Measurements from ENCODE around the gene SMARCAD1. TPM values are rescaled to one million over a fixed set of nuclear protein-coding genes. Genes with fewer than 3 reads are reported as not detected.

The SMARCAD1 gene
- total RNA-seq, 3 donors from 2014 or later (not counting 1 experiment from before 2014, with no cell fraction given): 15.5 to 20.3 (median 15.9) TPM

DNA sequence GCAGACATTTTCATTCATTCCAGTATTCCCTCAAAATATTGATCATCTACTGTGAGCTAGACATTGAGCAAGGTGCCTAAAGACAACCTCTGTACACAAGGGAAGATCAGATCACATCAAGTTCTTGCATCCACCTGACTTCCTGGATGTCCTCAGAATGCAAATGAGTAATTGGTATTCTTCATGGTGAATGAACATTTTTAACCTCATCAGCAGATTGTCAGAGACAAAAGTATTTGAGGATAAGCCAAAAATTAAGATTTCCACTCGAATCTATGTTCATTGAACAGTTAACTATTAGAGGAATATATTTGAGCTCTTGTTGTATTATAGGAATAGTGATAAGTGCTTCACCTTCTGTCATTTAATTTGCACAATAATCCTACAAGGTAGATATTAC, 1.3 kb downstream of the SMARCAD1 start:
- Histone ChIP-seq H3K4me1 (ENCODE audit: control insufficient read depth, insufficient read depth, low read length) (peaks cover 12% of the 10 kb centered on the region), H3K27me3 (ENCODE audit: control insufficient read depth, insufficient read depth, low read length) (no peaks in the 10 kb centered on the region), H3K4me3 (ENCODE audit: low read length) (no peak overlapping the region), H3K36me3 (ENCODE audit: control insufficient read depth, insufficient read depth, low read length) (peaks cover 18% of the 10 kb centered on the region), H3K9me3 (ENCODE audit: control insufficient read depth, insufficient read depth, low read length) (no peaks in the 10 kb centered on the region), H3K27ac (ENCODE audit: low read length) (no peak overlapping the region)
- H3K4me3 Mint-ChIP-seq: peak overlapping the region; percentile 95
- no peaks in the 10 kb centered on the region for H3K9me3 Mint-ChIP-seq
- peaks cover 20 to 51% of the 10 kb centered on the region in 2 donors for H3K4me1 Mint-ChIP-seq
- no peak for ATAC-seq
- no peaks in the 10 kb centered on the region for H3K36me3 Mint-ChIP-seq
- H3K27ac Mint-ChIP-seq: peak overlapping the region; percentile 98 to 99
- DNase-seq: peak in 1 of 2 donors; percentile 4
- TF ChIP-seq, protein P1, sequence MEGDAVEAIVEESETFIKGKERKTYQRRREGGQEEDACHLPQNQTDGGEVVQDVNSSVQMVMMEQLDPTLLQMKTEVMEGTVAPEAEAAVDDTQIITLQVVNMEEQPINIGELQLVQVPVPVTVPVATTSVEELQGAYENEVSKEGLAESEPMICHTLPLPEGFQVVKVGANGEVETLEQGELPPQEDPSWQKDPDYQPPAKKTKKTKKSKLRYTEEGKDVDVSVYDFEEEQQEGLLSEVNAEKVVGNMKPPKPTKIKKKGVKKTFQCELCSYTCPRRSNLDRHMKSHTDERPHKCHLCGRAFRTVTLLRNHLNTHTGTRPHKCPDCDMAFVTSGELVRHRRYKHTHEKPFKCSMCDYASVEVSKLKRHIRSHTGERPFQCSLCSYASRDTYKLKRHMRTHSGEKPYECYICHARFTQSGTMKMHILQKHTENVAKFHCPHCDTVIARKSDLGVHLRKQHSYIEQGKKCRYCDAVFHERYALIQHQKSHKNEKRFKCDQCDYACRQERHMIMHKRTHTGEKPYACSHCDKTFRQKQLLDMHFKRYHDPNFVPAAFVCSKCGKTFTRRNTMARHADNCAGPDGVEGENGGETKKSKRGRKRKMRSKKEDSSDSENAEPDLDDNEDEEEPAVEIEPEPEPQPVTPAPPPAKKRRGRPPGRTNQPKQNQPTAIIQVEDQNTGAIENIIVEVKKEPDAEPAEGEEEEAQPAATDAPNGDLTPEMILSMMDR (IDR thresholded peaks at IDR 0.05): no peak
- no peaks in the 10 kb centered on the region for H3K27me3 Mint-ChIP-seq (ENCODE audit: low read depth in 2 of 2)
- WGBS (ENCODE audit: insufficient coverage): no CpG with 5 or more reads among the region's 1 CpG
- intact Hi-C loops (cut with micrococcal nuclease): loop anchor here (5.0 kb wide), 1 partner anchor 243 kb away; the partner anchor contains the start of gene PDLIM5

DNA sequence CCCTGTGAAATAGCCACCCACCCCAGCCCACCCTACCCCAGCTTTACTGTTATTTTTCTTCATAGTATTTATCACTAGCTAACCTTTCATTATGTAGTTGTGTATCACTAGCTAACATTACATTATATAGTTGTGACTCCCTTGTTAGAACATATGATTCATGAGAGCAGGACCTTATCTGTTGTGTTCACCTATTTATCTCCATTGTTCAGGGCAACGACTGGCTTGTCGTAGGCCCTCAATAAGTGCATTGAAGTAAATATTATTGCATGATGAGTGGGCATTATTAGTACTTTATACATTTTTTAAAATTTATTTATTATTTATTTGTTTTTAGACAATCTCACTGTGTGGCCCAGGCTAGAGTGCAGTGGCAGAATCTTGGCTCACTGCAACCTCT, 4.2 kb downstream of the SMARCAD1 start:
- ATAC-seq: no peak
- peaks cover 6% of the 10 kb centered on the region for H3K36me3 Mint-ChIP-seq

DNA sequence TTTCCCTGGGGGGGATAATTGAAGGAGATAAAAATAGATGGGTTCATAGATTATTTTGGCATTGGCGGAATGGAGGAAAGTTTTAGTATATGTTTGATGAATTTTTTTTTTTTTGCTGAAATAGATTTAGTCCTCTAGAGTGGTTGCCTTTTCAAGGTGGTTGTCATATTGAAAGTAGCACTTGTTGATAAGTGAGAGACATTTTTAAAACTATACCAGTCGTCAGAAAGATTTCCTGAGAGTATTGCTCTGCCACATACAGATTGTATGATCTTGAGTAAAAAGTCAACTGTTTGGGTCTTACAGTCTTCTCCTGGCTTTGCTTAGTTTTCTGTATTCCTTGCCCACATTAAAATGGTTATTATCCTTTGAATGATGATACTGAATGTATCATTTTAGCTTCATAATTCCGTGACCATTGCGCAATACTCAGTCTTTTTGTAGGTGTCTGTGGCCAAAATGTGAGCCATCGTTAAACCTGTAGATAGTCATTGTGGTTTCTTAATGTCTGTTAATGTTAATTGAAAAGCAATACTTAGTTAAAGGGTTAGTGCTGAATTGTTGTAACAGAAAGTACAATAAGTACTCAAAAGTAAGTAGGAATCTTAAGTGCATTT, 7.1 kb downstream of the SMARCAD1 start:
- no peak overlapping the region for H3K4me3 Mint-ChIP-seq
- H3K4me1 Mint-ChIP-seq: peaks cover 25 to 49% of the 10 kb centered on the region in 2 donors
- H3K27ac Mint-ChIP-seq: peak overlapping the region; percentile 61 to 80
- intact Hi-C loops (cut with micrococcal nuclease): no loop called here
- no peaks in the 10 kb centered on the region for H3K9me3 Mint-ChIP-seq
- 64% methylated on average over 5 of the region's 5 CpGs for WGBS (ENCODE audit: insufficient coverage)
- H3K36me3 ChIP-seq (ENCODE audit: control insufficient read depth, insufficient read depth, low read length): peaks cover 26% of the 10 kb centered on the region
- peaks cover 9% of the 10 kb centered on the region for H3K36me3 Mint-ChIP-seq
- no peaks in the 10 kb centered on the region for H3K27me3 Mint-ChIP-seq (ENCODE audit: low read depth in 2 of 2)
- H3K27me3 ChIP-seq (ENCODE audit: control insufficient read depth, insufficient read depth, low read length): no peaks in the 10 kb centered on the region
- TF ChIP-seq, protein P1 (IDR thresholded peaks at IDR 0.05): no peak
- no peaks in the 10 kb centered on the region for H3K9me3 ChIP-seq (ENCODE audit: control insufficient read depth, insufficient read depth, low read length)
- H3K4me3 ChIP-seq (ENCODE audit: low read length): no peak overlapping the region
- DNase-seq (no peak), ATAC-seq (peak; percentile 72 to 85 (median 82))
- peaks cover 4% of the 10 kb centered on the region for H3K4me1 ChIP-seq (ENCODE audit: control insufficient read depth, insufficient read depth, low read length)
- H3K27ac ChIP-seq (ENCODE audit: low read length): no peak overlapping the region

More for the DNA sequence above, 4.2 kb downstream of the SMARCAD1 start:
- no peak overlapping the region for H3K27ac Mint-ChIP-seq
- peaks cover 20% of the 10 kb centered on the region for H3K36me3 ChIP-seq (ENCODE audit: control insufficient read depth, insufficient read depth, low read length)
- peaks cover 39 to 70% of the 10 kb centered on the region in 2 donors for H3K4me1 Mint-ChIP-seq
- peaks cover 13% of the 10 kb centered on the region for H3K4me1 ChIP-seq (ENCODE audit: control insufficient read depth, insufficient read depth, low read length)
- TF ChIP-seq, protein P1 (IDR thresholded peaks at IDR 0.05): no peak
- H3K9me3 Mint-ChIP-seq: no peaks in the 10 kb centered on the region
- no peak overlapping the region for H3K4me3 ChIP-seq (ENCODE audit: low read length)
- H3K27me3 Mint-ChIP-seq (ENCODE audit: low read depth in 2 of 2): no peaks in the 10 kb centered on the region
- no peak overlapping the region for H3K4me3 Mint-ChIP-seq
- intact Hi-C loops (cut with micrococcal nuclease): no loop called here
- no CpG with 5 or more reads among the region's 2 CpGs for WGBS (ENCODE audit: insufficient coverage)
- no peaks in the 10 kb centered on the region for H3K27me3 ChIP-seq (ENCODE audit: control insufficient read depth, insufficient read depth, low read length)
- DNase-seq: no peak
- H3K9me3 ChIP-seq (ENCODE audit: control insufficient read depth, insufficient read depth, low read length): no peaks in the 10 kb centered on the region
- no peak overlapping the region for H3K27ac ChIP-seq (ENCODE audit: low read length)

DNA sequence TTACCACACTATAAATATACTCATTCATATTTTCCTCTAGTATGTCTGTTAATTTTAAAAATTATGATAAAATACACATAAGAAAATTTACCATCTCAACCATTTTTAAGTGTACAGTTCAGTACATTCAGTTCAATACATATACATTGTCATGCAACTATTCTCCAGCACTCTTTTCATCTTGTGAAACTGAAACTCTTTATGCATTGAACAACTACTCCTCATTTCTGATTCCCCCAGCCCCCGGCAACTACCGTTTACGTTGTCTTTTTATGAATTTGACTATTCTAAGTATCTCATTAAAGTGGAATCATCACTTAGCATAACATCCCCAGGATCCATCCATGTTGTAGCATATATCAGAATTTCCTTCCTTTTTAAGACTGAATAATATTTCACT, 8.7 kb downstream of the SMARCAD1 start:
- H3K36me3 Mint-ChIP-seq: peaks cover 9% of the 10 kb centered on the region
- WGBS (ENCODE audit: insufficient coverage): 91% methylated on average over 3 of the region's 3 CpGs
- H3K27ac Mint-ChIP-seq: peak overlapping the region in 1 of 2 donors; percentile 27
- H3K9me3 Mint-ChIP-seq: no peaks in the 10 kb centered on the region
- ATAC-seq: no peak
- no peak overlapping the region for H3K4me3 Mint-ChIP-seq
- Histone ChIP-seq H3K9me3 (ENCODE audit: control insufficient read depth, insufficient read depth, low read length) (no peaks in the 10 kb centered on the region), H3K4me1 (ENCODE audit: control insufficient read depth, insufficient read depth, low read length) (peaks cover 4% of the 10 kb centered on the region), H3K4me3 (ENCODE audit: low read length) (no peak overlapping the region), H3K27me3 (ENCODE audit: control insufficient read depth, insufficient read depth, low read length) (no peaks in the 10 kb centered on the region), H3K36me3 (ENCODE audit: control insufficient read depth, insufficient read depth, low read length) (peaks cover 24% of the 10 kb centered on the region), H3K27ac (ENCODE audit: low read length) (no peak overlapping the region)
- DNase-seq: no peak
- intact Hi-C loops (cut with micrococcal nuclease): no loop called here
- no peaks in the 10 kb centered on the region for H3K27me3 Mint-ChIP-seq (ENCODE audit: low read depth in 2 of 2)
- TF ChIP-seq, protein P1 (IDR thresholded peaks at IDR 0.05): no peak
- peaks cover 25 to 41% of the 10 kb centered on the region in 2 donors for H3K4me1 Mint-ChIP-seq
